TTC549 (cell line): ENCODE data around the gene PHF5A.

Experiments used
- FAIRE-seq: peaks from 2 replicates; lab custom pipeline; 2012; peaks lifted over from hg19 to GRCh38; lab: Jason Lieb, UNC

PHF5A gene, protein sequence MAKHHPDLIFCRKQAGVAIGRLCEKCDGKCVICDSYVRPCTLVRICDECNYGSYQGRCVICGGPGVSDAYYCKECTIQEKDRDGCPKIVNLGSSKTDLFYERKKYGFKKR

GRCh38 chr22:41468381-41469217 is at the start of gene PHF5A, which contains the start of gene ACO2:
Gene PHF5A (minus strand): TSS chr22:41468692. CDS start chr22:41468653, 39 bp downstream.
Gene ACO2 (plus strand): TSS chr22:41469117. CDS start chr22:41469147, 30 bp downstream.
- peak; percentile 87 for FAIRE-seq

GRCh38 chr22:41518048-41518347 is 49.5 kb upstream of the PHF5A start:
- FAIRE-seq, result no peak

DNA sequence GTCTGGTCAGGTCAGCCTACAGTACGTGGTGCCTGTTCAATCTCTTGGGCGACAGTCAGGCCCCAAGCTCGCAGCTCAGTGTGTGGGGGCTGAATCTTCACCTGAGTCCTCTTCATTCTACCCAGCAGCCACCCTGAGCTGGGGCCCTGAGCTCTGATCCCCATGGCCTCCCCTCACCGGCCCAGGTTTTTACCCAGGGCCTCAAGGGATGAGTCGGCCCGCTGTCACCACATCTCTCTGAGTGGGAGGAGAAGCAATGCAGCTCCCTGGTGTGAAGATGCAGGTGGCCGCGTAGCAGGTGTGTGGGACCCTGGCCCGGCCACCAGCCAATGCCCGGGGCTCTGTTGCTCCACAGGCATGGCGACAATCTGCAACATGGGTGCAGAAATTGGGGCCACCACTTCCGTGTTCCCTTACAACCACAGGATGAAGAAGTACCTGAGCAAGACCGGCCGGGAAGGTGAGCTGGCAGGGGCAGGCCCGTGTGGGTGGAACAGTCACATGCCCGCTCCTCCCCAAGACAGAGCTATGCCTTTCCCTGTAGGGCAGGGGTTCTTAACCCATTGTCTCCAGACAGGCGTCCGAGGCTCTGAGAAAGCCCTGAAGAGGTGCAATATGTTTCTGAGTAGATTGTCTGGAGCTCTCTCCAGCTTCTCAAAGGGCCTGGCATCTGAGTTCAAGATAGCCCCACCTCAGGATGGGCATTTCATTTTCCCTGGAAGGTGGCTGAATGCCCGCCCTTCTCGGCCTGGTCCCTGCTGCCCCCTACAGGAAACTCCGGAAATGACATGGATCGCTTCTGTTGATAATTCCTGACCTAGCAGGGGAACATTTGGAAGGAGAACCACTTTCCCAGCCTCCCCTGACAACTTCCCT is 48.9 kb upstream of the PHF5A start:
- FAIRE-seq, result no peak

- FAIRE-seq, result no peak
Observed at GRCh38 chr22:41516462-41516861, 48.0 kb upstream of the PHF5A start.

DNA sequence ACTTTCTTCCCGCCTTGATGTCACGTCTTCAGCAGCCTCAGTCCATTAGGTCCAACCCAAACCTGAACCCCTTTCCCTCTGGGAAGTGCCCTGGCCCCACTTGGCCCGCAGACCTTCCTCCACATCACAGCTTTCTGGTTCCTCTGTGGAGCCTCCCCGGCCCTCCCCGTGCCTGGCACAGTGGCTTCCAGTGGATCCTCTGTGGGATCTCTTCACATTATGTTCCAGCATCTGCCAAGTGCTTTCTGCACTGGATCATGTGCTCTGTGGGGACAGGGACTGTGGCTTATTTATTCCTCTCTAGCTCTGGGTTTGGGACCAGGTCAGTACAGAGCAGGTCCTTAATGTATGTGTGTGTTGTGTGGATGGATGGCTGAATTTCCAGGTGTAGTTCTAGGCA is 44.9 kb upstream of the PHF5A start:
- no peak for FAIRE-seq

DNA sequence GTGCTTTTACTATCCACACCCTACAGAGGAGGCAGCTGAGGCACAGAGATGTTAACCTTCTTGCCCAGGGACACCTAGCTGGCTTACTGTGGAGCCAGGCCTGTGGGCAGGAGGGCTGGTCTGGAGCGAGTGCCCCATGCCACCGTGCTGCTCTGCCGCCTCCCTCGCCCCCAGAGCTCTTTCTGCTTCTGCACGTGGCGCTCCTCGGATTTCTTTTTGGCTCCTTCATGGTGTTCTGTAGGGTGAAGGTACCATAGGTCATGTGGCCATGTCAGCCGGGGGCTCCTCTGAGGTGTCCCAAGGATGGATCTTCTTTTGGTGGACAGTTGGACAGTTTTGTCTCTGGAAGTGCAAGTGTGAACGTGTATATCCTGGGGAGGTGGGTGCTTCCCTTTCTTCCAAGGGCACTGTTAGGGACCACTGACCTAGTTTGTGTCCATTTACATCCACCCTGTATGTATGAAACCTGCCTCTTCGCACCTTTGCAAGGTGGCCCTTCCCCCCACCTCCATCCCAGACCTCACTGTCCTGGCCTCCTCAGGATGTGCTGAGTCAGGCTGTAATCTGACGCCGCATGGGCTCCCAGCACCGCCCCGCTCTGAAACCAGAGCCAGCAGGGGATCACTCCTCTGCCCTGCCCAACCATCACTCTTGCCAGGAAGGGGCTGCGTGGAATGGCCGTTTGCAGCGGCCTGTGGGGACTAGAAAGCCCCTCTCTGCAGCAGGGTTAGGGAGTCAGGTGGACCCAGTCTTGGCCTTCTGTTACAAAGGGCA is 44.1 kb upstream of the PHF5A start:
- no peak for FAIRE-seq

DNA sequence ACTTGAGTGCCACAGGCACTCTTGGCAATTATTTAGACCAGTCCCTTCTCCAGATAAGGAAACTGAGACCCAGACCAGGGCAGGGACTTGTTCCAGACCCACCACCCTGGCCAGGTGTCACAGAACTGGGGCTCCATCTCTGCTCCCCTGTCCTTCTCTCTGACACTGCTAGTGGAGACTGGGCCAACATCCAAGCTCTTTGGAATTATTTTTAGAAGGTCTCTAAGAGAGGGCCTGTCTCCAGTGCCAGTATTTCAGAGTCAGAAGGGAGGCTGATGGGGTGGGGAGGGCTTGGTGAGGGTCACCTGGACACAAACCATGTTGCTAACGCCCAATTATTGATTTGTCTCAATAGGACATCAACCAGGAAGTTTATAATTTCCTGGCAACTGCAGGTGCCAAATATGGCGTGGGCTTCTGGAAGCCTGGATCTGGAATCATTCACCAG is 43.1 kb upstream of the PHF5A start:
- FAIRE-seq, result no peak

DNA sequence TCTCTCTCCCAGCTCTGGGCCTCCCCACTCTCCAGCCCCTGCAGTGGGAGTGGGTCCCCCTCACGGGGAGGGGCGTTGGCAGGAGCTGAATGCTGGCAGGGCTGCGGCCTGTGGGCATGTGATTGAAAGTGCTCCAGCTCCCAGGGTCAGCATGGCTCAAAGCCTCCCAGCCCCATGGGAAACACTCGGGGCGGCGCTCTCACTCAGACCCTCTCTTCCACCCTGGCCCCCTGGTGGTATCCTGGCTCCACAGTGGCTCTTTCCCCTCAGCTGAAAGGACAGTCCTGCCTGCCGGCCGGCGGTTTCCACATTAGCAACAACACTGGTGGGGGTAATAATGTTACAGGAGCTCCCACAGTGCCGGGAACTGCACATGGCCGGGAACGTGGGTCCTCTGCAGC is 40.3 kb upstream of the PHF5A start:
- no peak for FAIRE-seq

- no peak for FAIRE-seq
Observed at GRCh38 chr22:41507330-41508063, 39.0 kb upstream of the PHF5A start.

DNA sequence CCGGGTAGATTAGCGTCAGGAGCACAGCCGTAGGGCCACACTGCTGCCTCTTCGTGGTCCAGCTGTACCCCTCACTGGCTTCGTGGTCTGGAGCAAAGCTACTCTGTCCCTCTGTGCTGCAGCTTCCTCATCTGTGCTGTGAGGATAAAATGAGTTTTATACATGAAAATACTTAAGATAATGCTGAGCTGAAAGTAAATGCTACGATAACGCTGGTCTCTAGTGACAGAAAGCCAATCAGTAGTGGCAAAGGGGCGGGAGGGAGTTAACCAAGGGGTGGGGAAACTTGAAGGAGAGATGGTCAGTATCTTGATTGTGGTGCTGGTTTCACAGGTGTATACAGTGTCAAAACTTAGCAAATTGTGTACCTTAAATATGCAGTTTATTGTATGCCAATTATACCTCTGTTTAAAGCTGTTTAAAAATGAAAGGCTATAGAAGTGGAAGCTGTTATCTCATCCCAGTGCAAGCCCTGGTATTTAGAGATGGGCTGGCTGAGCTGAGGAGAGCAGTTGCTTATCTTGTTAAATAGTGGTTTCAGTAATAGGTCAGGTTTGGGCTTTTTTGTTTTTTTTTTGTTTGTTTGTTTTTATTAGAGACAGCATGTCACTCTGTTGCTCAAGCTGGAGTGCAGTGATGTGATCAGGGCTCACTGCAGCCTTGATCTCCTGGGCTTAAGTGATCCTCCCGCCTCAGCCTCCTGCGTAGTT is 37.2 kb upstream of the PHF5A start:
- no peak for FAIRE-seq

GRCh38 chr22:41504816-41505215 is 36.3 kb upstream of the PHF5A start:
- FAIRE-seq, result no peak

DNA sequence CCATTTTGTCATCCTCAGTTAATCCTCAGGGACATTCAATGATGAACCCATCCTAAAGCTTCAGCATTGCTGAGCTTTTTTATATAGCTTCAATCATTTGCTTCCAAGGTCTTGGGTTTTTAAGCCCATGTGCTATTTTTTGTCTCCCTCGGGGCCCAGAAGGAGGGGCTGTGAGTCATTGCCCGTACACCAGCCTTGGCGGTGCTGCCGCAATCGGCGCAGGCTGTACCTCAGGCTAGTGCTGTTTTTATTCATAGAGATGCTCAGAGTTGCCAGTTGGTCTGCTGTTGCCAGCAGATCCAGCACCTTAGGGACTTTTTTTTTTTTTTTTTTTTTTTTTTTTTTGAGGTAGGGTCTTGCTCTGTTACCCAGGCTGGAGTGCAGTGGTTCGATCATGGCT is 35.9 kb upstream of the PHF5A start:
- no peak for FAIRE-seq

GRCh38 chr22:41501209-41501608 is 32.7 kb upstream of the PHF5A start:
- FAIRE-seq, result no peak

DNA sequence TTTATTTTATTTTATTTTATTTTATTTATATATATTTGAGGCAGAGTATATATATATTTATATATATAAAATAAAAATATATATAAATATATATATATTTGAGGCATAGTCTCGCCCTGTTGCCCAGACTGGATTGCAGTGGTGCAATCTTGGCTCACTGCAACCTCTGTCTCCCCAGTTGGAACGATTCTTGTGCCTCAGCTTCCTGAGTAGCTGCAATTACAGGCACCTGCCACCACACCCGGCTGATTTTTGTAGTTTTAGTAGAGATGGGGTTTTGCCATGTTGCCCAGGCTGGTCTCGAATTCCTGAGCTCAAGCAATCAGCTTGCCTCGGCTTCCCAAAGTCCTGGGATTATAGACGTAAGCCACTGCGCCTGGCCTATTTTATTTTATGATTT is 31.8 kb upstream of the PHF5A start:
- FAIRE-seq, result no peak

GRCh38 chr22:41499624-41500280 is 31.3 kb upstream of the PHF5A start:
- FAIRE-seq, result no peak

- no peak for FAIRE-seq
Observed at GRCh38 chr22:41498303-41498835, 29.9 kb upstream of the PHF5A start.

GRCh38 chr22:41491374-41492100 is 23.0 kb upstream of the PHF5A start:
- no peak for FAIRE-seq

- no peak for FAIRE-seq
Observed at GRCh38 chr22:41488596-41489385, 20.3 kb upstream of the PHF5A start.

GRCh38 chr22:41488076-41488475 is 19.6 kb upstream of the PHF5A start:
- FAIRE-seq, result no peak
